Breast epithelium (tissue), 3 donors: ENCODE data around the gene CDYL.
"Not testable (repeated sequence)": the region's sequence is repeated elsewhere in the genome, so short reads cannot be mapped to it uniquely, and the experiment has no call there.

Experiments used
- POLR2A ChIP-seq: fragments of 450-650 bp; IDR thresholded peaks from one replicate; pipeline ENCODE4 v1.6.1; 2016; ENCODE audit warnings: antibody characterized with exemption, mild to moderate bottlenecking, moderate library complexity
- POLR2AphosphoS5 ChIP-seq, 3 donors: sonication (generic); formaldehyde crosslinking; IDR thresholded peaks; one replicate each; pipeline ENCODE4 v1.6.1; 2017; ENCODE audit warnings: antibody characterized with exemption in 3 of 3
- TF ChIP-seq, protein P1 (sequence below), 3 donors: fragments of 450-650 bp; IDR thresholded peaks; one replicate each; pipeline ENCODE4 v1.5.1; 2016 to 2017; ENCODE audit warnings: antibody characterized with exemption in 3 of 3, mild to moderate bottlenecking in 3 of 3, moderate library complexity in 3 of 3

DNA sequence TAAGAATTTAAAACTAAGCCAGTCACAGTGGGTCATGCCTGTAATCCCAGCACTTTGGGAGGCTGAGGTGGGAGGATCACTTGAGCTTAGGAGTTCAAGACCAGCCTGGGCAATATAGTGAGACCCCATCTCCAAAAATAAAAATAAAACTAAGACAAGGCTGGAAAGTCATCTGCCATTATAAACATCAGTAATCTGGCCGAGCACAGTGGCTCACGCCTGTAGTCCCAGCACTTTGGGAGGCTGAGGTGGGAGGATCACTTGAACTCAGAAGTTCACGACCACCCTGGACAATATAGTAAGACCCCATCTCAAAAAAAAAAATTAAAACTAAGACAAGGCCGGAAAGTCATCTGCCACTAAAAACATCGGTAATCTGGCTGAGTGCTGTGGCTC lies 228.8 kb downstream of the CDYL start:
- TF ChIP-seq, protein P1, sequence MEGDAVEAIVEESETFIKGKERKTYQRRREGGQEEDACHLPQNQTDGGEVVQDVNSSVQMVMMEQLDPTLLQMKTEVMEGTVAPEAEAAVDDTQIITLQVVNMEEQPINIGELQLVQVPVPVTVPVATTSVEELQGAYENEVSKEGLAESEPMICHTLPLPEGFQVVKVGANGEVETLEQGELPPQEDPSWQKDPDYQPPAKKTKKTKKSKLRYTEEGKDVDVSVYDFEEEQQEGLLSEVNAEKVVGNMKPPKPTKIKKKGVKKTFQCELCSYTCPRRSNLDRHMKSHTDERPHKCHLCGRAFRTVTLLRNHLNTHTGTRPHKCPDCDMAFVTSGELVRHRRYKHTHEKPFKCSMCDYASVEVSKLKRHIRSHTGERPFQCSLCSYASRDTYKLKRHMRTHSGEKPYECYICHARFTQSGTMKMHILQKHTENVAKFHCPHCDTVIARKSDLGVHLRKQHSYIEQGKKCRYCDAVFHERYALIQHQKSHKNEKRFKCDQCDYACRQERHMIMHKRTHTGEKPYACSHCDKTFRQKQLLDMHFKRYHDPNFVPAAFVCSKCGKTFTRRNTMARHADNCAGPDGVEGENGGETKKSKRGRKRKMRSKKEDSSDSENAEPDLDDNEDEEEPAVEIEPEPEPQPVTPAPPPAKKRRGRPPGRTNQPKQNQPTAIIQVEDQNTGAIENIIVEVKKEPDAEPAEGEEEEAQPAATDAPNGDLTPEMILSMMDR (IDR thresholded peaks at IDR 0.05) = not testable (repeated sequence)
- not testable (repeated sequence) for TF ChIP-seq POLR2AphosphoS5 (IDR thresholded peaks at IDR 0.05); POLR2A
